ENCODE measurements around the gene ZIC4. TPM values are rescaled to one million over a fixed set of nuclear protein-coding genes. Genes with fewer than 3 reads are reported as not detected.

Gene ZIC4
- polyA plus RNA-seq, 4 donors: 0.19 TPM; not detected in 3

DNA sequence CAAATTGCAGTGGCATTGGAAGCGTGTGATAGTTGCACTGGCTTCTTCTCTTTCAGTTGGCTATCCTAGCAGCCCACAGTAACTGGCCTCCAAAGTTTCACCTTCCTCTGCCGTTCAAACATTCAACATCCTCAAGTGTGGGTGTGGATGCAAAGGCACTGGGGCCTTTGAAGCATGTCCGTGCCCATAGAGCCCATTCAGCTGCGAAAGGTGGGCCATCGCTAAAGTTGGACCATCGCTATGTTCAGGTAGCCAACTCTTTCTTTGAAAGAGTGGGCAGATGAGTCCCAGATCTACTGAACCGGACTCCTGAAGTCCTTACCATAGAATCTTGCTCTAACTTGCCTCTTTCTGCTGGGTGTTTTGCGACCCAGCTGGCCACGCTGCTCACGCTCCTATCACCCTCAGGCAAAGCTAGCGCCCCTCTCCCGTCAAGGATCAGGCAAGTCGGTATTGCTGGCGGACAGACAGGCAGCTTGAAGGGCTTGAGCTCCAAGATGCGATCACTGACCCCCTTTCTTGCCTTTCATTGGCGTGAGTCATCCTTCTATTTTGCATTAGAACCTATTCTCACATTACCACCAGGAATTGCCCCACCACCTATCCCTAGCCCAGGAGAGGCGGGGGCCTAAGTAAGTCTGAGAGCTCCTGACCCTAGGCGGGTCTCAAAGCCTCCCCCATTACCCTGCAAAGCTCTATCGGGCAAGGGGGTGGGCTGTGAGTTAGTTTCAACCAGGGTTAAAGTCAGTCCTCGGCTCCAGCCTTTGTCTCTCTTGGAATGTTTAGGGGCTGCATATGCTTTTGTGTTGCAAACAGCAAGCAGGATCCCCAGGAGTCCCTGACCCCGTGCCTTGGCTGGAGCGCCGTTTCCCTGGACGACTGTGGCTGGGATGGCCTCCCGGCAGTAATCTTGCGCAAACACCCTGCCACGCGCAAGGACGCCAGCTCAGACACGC lies 28.7 kb downstream of the ZIC4 start:
- no peak for DNase-seq (ENCODE audit: low read depth in 4 of 4, low spot score in 2 of 4)

DNA sequence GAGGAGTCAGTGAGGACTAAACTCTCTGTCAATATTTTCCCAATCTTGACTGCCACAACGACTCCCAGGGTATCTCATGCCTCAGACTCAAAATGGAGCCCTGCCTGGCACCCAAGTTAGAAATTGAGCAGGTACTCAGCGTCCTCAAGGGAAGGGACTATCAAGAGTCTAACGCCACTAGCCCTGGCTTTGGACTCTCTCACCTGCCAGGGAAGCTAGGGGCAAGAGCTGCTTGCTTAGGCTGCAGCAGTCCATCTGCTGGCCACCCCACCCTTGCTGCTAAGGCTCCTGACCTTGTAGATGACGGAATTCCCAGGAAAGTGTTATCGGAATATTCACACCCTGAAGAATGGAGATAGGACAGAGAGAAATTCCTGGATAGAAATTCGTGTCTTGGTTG lies 33.0 kb downstream of the ZIC4 start:
- DNase-seq (ENCODE audit: low read depth in 4 of 4, low spot score in 2 of 4): no peak

- no peak for DNase-seq (ENCODE audit: low read depth in 4 of 4, low spot score in 2 of 4)
Observed at GRCh38 chr3:147372525-147373027, 33.8 kb downstream of the ZIC4 start.

DNA sequence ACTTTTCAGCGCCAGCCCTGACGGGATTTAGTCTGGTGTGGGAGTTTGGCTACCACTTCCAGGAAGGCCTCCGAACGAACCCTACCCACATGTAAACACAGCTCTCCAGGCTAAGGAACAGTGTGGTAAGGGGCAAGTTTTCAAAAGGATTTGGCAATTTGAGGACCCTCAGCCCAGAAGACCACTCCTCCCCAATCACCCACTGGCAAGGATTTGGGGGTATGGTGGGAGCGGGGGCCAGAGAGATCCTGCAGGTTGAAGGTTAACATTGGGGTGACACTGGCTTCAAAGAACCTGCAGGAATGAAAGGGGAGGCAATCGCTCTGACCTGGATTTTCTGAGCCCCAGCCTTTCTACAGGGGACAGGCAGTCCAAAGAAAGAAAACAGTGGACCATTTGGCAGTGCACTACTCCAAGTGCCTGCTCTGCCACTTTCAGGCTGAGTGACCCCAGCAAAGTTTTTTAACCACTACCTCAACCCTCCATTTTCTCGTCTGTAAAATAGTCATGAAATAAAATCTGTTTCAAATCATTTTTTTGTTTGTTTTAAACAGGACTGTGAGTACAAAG lies 34.5 kb downstream of the ZIC4 start:
- DNase-seq (ENCODE audit: low read depth in 4 of 4, low spot score in 2 of 4): no peak

DNA sequence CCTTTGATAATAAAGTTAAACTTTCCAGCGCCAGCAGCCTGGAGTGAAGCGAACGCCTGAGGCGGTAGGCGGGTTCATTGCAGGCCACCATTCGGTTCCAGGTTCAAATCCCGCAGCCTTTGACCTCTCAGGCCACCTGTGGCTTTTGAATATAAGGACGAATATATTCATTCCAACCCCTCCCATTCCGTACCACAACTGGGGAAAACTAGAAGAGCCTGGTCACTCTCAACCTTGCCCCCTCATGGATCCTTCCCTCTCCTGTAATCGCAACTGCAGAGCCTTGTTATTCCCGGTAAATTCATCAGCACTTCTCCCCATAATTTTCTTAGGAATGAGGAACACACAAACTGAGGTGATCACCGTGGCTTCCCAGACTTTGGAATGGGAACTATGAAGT lies 35.2 kb downstream of the ZIC4 start:
- DNase-seq (ENCODE audit: low read depth in 4 of 4, low spot score in 2 of 4): no peak

- DNase-seq (ENCODE audit: low read depth in 4 of 4, low spot score in 2 of 4): no peak
Observed at GRCh38 chr3:147370349-147370748, 36.0 kb downstream of the ZIC4 start.

DNA sequence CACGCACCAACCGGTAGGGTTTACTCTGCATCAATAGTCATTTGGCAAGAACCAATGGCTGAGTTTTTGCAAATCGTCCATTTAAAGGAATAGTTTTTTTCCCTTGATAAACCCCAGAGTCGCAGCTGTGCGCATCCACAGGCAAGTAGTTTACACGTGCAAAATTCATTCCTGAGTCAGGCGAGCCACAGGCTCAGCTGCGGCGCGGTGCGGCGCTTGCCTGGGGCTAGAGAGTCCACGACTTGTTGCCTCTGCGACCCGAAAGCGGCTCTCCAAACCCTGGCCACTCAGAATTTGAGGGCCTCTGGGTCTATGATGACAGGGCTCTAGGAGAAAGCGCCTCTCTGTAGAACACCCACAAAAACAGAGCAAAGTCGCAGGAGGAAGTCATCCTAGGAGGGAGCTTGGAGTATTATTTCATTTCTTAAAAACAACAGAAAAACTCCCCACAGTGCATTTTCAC lies 36.7 kb downstream of the ZIC4 start:
- DNase-seq (ENCODE audit: low read depth in 4 of 4, low spot score in 2 of 4): no peak

- DNase-seq (ENCODE audit: low read depth in 4 of 4, low spot score in 2 of 4): no peak
Observed at GRCh38 chr3:147369231-147369630, 37.1 kb downstream of the ZIC4 start.

- no peak for DNase-seq (ENCODE audit: low read depth in 4 of 4, low spot score in 2 of 4)
Observed at GRCh38 chr3:147368561-147369221, 37.7 kb downstream of the ZIC4 start.

GRCh38 chr3:147368151-147368550 lies 38.2 kb downstream of the ZIC4 start:
- no peak for DNase-seq (ENCODE audit: low read depth in 4 of 4, low spot score in 2 of 4)

- no peak for DNase-seq (ENCODE audit: low read depth in 4 of 4, low spot score in 2 of 4)
Observed at GRCh38 chr3:147367676-147368075, 38.7 kb downstream of the ZIC4 start.

GRCh38 chr3:147365196-147366115 lies 40.9 kb downstream of the ZIC4 start:
- DNase-seq (ENCODE audit: low read depth in 4 of 4, low spot score in 2 of 4): no peak

DNA sequence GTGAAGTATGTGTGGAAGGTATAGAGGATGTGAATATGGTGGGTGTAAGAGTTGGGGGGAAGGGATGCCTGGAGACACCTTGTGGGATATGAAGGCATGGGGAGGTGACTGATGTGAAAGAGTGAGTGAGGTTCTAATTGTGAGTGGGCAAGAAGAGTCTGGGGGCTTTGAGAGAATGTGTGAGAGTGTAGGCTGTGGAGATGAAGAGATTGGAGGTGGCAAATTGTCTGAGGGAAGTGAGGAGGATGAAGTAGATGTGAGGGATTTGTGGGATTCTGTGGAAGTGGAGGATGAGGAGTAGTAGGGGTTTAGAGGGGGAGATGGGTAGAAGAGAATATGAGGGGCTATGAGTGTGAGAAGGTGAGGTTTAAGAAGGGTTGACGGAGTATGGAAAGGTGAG lies 41.6 kb downstream of the ZIC4 start:
- DNase-seq (ENCODE audit: low read depth in 4 of 4, low spot score in 2 of 4): no peak

GRCh38 chr3:147361454-147362420 lies 44.6 kb downstream of the ZIC4 start:
- no peak for DNase-seq (ENCODE audit: low read depth in 4 of 4, low spot score in 2 of 4)

DNA sequence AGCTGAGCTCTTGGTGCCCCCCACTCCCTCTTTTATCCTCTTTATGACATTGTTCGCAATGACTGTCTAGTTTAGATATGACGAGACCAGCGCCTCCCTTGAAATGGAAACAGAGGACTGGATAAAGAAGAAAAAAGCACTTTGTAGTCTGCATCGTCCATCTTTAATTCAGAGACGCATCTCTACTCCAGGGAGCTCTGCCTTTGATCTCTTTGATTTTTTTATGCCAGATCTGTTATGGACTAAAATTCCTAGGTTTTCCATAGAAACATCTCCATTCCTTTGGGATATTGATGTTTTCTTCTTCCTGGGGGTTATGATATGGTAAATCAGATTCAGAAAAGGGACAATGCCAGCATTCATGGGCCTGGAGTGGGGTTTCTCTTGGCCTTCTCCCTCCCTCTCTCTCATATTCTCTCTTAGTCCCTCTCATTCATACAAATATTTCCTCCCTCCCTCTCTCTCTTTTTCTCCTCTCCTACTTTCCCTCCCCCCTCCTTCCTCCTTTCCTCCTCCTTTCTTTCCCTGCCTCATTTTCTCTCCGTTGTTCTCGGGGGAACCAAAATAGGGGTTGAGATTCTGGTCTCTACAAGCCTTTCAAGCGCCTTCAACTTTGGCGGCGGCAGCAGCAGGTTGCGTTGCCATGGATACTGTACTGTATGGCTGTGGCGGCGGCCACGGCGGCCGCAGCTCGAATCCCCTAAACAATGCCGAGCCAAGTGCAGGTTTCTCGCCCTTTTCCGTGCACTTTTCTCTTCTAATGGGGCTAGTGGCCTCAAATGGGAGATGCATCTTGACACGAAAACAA lies 45.5 kb downstream of the ZIC4 start:
- DNase-seq (ENCODE audit: low read depth in 4 of 4, low spot score in 2 of 4): no peak

- no peak for DNase-seq (ENCODE audit: low read depth in 4 of 4, low spot score in 2 of 4)
Observed at GRCh38 chr3:147360051-147360439, 46.3 kb downstream of the ZIC4 start.

- no peak for DNase-seq (ENCODE audit: low read depth in 4 of 4, low spot score in 2 of 4)
Observed at GRCh38 chr3:147359177-147360050, 46.9 kb downstream of the ZIC4 start.
